ENCODE data around the gene NNT. TPM values are rescaled to one million over a fixed set of nuclear protein-coding genes. Genes with fewer than 3 reads are reported as not detected.

Gene NNT
- total and polyA plus RNA-seq, 2 of the 8 experiments (the other 6 are each of a cell fraction or from before 2014, with no cell fraction given): 11.0 to 22.2 TPM

GRCh38 chr5:43658509-43658908, 55.5 kb downstream of the NNT start:
- Histone ChIP-seq H4K20me1 (replicated peaks in 1 of 2; ENCODE audit: control insufficient read depth in 1 of 2, insufficient read depth in 2 of 2, low read length in 2 of 2) (no peaks in the 10 kb centered on the region), H4K91ac (replicated peaks; ENCODE audit: insufficient read length, low read length) (no peak overlapping the region), H3K18ac (ENCODE audit: extremely low read depth, low read length) (no peak overlapping the region), H3K9me3 (ENCODE audit: insufficient read depth in 2 of 2, low read depth in 1 of 2, low read length in 1 of 2) (no peaks in the 10 kb centered on the region), H3K4me2 (ENCODE audit: insufficient read depth in 1 of 2, low read depth in 2 of 2, low read length in 2 of 2) (no peak overlapping the region), H2AK5ac (ENCODE audit: low read depth, low read length) (no peak overlapping the region), H3K79me2 (ENCODE audit: control insufficient read depth in 1 of 2, insufficient read depth in 2 of 2, low read length in 2 of 2) (no peaks in the 10 kb centered on the region), H4K5ac (ENCODE audit: insufficient read length, low read depth, low read length) (no peak overlapping the region), H3K36me3 (ENCODE audit: control insufficient read depth in 2 of 4, insufficient read depth in 4 of 4, low read length in 3 of 4) (peaks cover 0 to 5% (median 2%) of the 10 kb centered on the region in 4 experiments; a peak in 3 of 8 replicates), H3K27me3 (replicated peaks in 1 of 4; ENCODE audit: control insufficient read depth in 3 of 4, extremely low read depth in 1 of 4, insufficient read depth in 3 of 4, low read length in 3 of 4) (no peaks in the 10 kb centered on the region), H3K23me2 (ENCODE audit: low read depth, low read length) (no peaks in the 10 kb centered on the region), H3K27ac (ENCODE audit: low read depth, low read length) (no peak overlapping the region), H3K4me3 (ENCODE audit: extremely low read depth in 1 of 4, insufficient read depth in 2 of 4, low read depth in 3 of 4, low read length in 4 of 4) (no peak overlapping the region), H2BK120ac (replicated peaks; ENCODE audit: low read depth, low read length) (no peak overlapping the region), H3K4ac (replicated peaks; ENCODE audit: insufficient read length, low read depth, low read length) (no peak overlapping the region), H2BK15ac (ENCODE audit: low read length) (no peak overlapping the region), H3K79me1 (ENCODE audit: low read depth, low read length) (no peaks in the 10 kb centered on the region), H2BK20ac (ENCODE audit: low read length) (no peak overlapping the region), H3K14ac (ENCODE audit: insufficient read length) (no peak overlapping the region), H3K23ac (ENCODE audit: insufficient read length) (no peak overlapping the region), H2BK5ac (ENCODE audit: low read depth, low read length) (no peak overlapping the region), H3K9ac (replicated peaks in 1 of 4; ENCODE audit: extremely low read depth in 1 of 4, low read depth in 3 of 4, low read length in 3 of 4) (no peak overlapping the region), H4K8ac (ENCODE audit: extremely low read depth, insufficient read depth, low read length) (no peak overlapping the region), H3K4me1 (replicated peaks in 1 of 4; ENCODE audit: control insufficient read depth in 3 of 4, insufficient read depth in 4 of 4, low read length in 3 of 4) (no peaks in the 10 kb centered on the region), H2BK12ac (ENCODE audit: low read depth, low read length) (no peak overlapping the region), H2AFZ (ENCODE audit: low read length) (no peak overlapping the region), H3K56ac (replicated peaks; ENCODE audit: insufficient read length, low read depth, low read length) (no peak overlapping the region)
- DNase-seq (ENCODE audit: low read depth in 1 of 2, low spot score in 2 of 2) (no peak), FAIRE-seq (no peak)
- whole genome bisulfite sequencing, 2 experiments (ENCODE audit: extremely low coverage in 1 of 2, insufficient coverage in 1 of 2, insufficient read length in 1 of 2, insufficient replicate concordance in 2 of 2, low coverage in 1 of 2, low lambda C conversion rate in 2 of 2, missing lambda C conversion rate in 1 of 2): 84% methylated on average over 1 of the region's 1 CpG; no CpG with 5 or more reads in 1 of the 2 experiments
- POLR2A ChIA-PET (ENCODE audit: partially characterized antibody): no interaction called here
- CTCF ChIA-PET (ENCODE audit: partially characterized antibody): no interaction called here
- TF ChIP-seq ASH2L (IDR thresholded peaks at IDR 0.05; ENCODE audit: low read length) (no peak), KDM5A (IDR thresholded peaks at IDR 0.05; ENCODE audit: low read length) (no peak), HDAC2 (IDR thresholded peaks at IDR 0.05; ENCODE audit: borderline replicate concordance in 1 of 2, low read depth in 2 of 2, low read length in 2 of 2) (no peak)
